GM20431 (cell line): ENCODE results near the gene MMD.
"Not testable (repeated sequence)": the region's sequence is repeated elsewhere in the genome, so short reads cannot be mapped to it uniquely, and the experiment has no call there.

Experiments used
- in situ Hi-C: fragments of 300-500 bp; cut with MseI, MboI; formaldehyde crosslinking; loops from one replicate; pipeline ENCODE4 v1.15.0; 2020; ENCODE audit warnings: low sequenced_read_pairs; ENCODE audit not compliant: unreplicated experiment

Gene MMD

GRCh38 chr17:55444471-55445441, 23.1 kb upstream of the MMD start:
- in situ Hi-C loops: no loop called here

GRCh38 chr17:55443904-55444303, 22.3 kb upstream of the MMD start:
- in situ Hi-C loops: no loop called here

- in situ Hi-C loops: no loop called here
Measured at GRCh38 chr17:55442953-55443683, 21.5 kb upstream of the MMD start.

GRCh38 chr17:55442462-55442861, 20.8 kb upstream of the MMD start:
- in situ Hi-C loops: no loop called here

- in situ Hi-C loops: no loop called here
Measured at GRCh38 chr17:55441544-55441943, 19.9 kb upstream of the MMD start.

- in situ Hi-C loops: no loop called here
Measured at GRCh38 chr17:55440391-55440790, 18.8 kb upstream of the MMD start.

GRCh38 chr17:55437159-55437605, 15.5 kb upstream of the MMD start:
- in situ Hi-C loops: no loop called here

- in situ Hi-C loops: no loop called here
Measured at GRCh38 chr17:55436224-55437158, 14.9 kb upstream of the MMD start.

- in situ Hi-C loops: no loop called here
Measured at GRCh38 chr17:55435408-55435807, 13.8 kb upstream of the MMD start.

- in situ Hi-C loops: no loop called here
Measured at GRCh38 chr17:55434721-55435120, 13.1 kb upstream of the MMD start.

GRCh38 chr17:55433629-55434422, 12.2 kb upstream of the MMD start:
- in situ Hi-C loops: no loop called here

GRCh38 chr17:55433029-55433628, 11.5 kb upstream of the MMD start:
- in situ Hi-C loops: no loop called here

GRCh38 chr17:55432358-55433028, 10.9 kb upstream of the MMD start:
- in situ Hi-C loops: no loop called here

- in situ Hi-C loops: not testable (repeated sequence)
Measured at GRCh38 chr17:55431914-55432313, 10.3 kb upstream of the MMD start.

GRCh38 chr17:55430541-55431288, 9.1 kb upstream of the MMD start:
- in situ Hi-C loops: no loop called here

GRCh38 chr17:55427587-55427882, 5.9 kb upstream of the MMD start:
- in situ Hi-C loops: no loop called here

GRCh38 chr17:55426851-55427586, 5.4 kb upstream of the MMD start:
- in situ Hi-C loops: no loop called here
